GDM1 (cell line): ENCODE measurements around the gene MEG3.

ENCODE experiments used
- DNase-seq: peaks from one replicate; lab custom pipeline; 2025; lab: John Stamatoyannopoulos, UW

MEG3 gene

GRCh38 chr14:100882026-100882967 lies 56.4 kb downstream of the MEG3 start:
- no peak for DNase-seq

- no peak for DNase-seq
Observed at GRCh38 chr14:100882991-100883788, 57.3 kb downstream of the MEG3 start.

- no peak for DNase-seq
Observed at GRCh38 chr14:100883789-100884101, 57.8 kb downstream of the MEG3 start.

GRCh38 chr14:100884456-100884855 lies 58.5 kb downstream of the MEG3 start:
- no peak for DNase-seq

GRCh38 chr14:100885196-100885595 lies 59.3 kb downstream of the MEG3 start:
- no peak for DNase-seq

GRCh38 chr14:100885617-100886016 lies 59.7 kb downstream of the MEG3 start:
- DNase-seq: no peak

GRCh38 chr14:100887728-100888335 lies 61.9 kb downstream of the MEG3 start:
- no peak for DNase-seq

- no peak for DNase-seq
Observed at GRCh38 chr14:100888789-100889315, 62.9 kb downstream of the MEG3 start.

GRCh38 chr14:100889641-100890040 lies 63.7 kb downstream of the MEG3 start:
- DNase-seq: no peak

- DNase-seq: no peak
Observed at GRCh38 chr14:100890061-100890850, 64.3 kb downstream of the MEG3 start.

GRCh38 chr14:100891051-100891450 lies 65.1 kb downstream of the MEG3 start:
- DNase-seq: no peak

GRCh38 chr14:100891501-100892445 lies 65.9 kb downstream of the MEG3 start:
- no peak for DNase-seq

GRCh38 chr14:100892496-100893227 lies 66.7 kb downstream of the MEG3 start:
- no peak for DNase-seq

- no peak for DNase-seq
Observed at GRCh38 chr14:100893228-100893601, 67.3 kb downstream of the MEG3 start.

GRCh38 chr14:100893760-100894159 lies 67.8 kb downstream of the MEG3 start:
- DNase-seq: no peak

- DNase-seq: no peak
Observed at GRCh38 chr14:100894416-100894815, 68.5 kb downstream of the MEG3 start.

GRCh38 chr14:100895411-100895810 lies 69.5 kb downstream of the MEG3 start:
- DNase-seq: no peak

GRCh38 chr14:100896369-100897060 lies 70.6 kb downstream of the MEG3 start:
- DNase-seq: no peak

GRCh38 chr14:100898465-100898864 lies 72.5 kb downstream of the MEG3 start:
- no peak for DNase-seq
